GM12878 (cell line): ENCODE data around the gene TPCN2. TPM values are rescaled to one million over a fixed set of nuclear protein-coding genes. Genes with fewer than 3 reads are reported as not detected.

ENCODE experiments used
- ATAC-seq: fragments of 200-7000 bp; cut with Tn5 transposase; 3 replicates; pipeline ENCODE4 v1.9.1; 2020; ENCODE audit warnings: mild to moderate bottlenecking, moderate library complexity
- BruUV-seq: library from RNA; stranded (reverse); fragments of 400-500 nt; replicated peaks from 2 replicates; lab custom pipeline; 2021; lab: Mats Ljungman, UMichigan
- CTCF ChIA-PET: fragments of 300-600 bp; sonication (Branson Sonifier 250); formaldehyde crosslinking; extraction: SDS; loops from one replicate; lab custom pipeline; 2021; ENCODE audit warnings: inconsistent platforms; lab: Yijun Ruan, JAX
- POLR2A ChIA-PET: fragments of 350-600 bp; formaldehyde crosslinking; extraction: SDS; loops from one replicate; lab custom pipeline; 2021; ENCODE audit warnings: inconsistent platforms; lab: Charles Lee
- RAD21 ChIA-PET: fragments of 300-600 bp; sonication (Branson Sonifier 250); formaldehyde crosslinking; loops from one replicate; lab custom pipeline; 2023; ENCODE audit warnings: antibody characterized with exemption; ENCODE audit not compliant: unreplicated experiment; lab: Charles Lee
- SMC1A ChIA-PET: fragments of 300-600 bp; sonication (Branson Sonifier 250); formaldehyde crosslinking; loops from one replicate; lab custom pipeline; 2023; ENCODE audit not compliant: unreplicated experiment, uncharacterized antibody; lab: Charles Lee
- DNase-seq: peaks from one replicate; pipeline ENCODE4 v3.0.0-alpha.2; 2011; ENCODE audit warnings: low read depth, low spot score
- FAIRE-seq: peaks from 3 replicates; lab custom pipeline; 2011; peaks lifted over from hg19 to GRCh38; lab: Jason Lieb, UNC
- H2AFZ ChIP-seq: 2 replicates; pipeline ENCODE4 v1.6.0; 2011; ENCODE audit warnings: low read depth, low read length, control low read depth; ENCODE audit not compliant: control insufficient read depth
- H3K27ac ChIP-seq: 2 replicates; pipeline ENCODE4 v1.5.1; 2011; ENCODE audit warnings: control low read depth; ENCODE audit not compliant: control insufficient read depth, insufficient read depth
- H3K27me3 ChIP-seq, 2 experiments: replicated peaks in 1 of 2; 2 replicates each; pipeline versions ENCODE4 v1.6.0 to v1.6.1; 2011; ENCODE audit warnings: low read length in 1 of 2; ENCODE audit not compliant: control insufficient read depth in 2 of 2, insufficient read depth in 2 of 2
- H3K36me3 ChIP-seq, 2 experiments: 2 replicates each; pipeline ENCODE4 v1.5.1; 2011; ENCODE audit warnings: low read length in 1 of 2; ENCODE audit not compliant: control insufficient read depth in 2 of 2, insufficient read depth in 2 of 2
- H3K4me1 ChIP-seq: 2 replicates; pipeline ENCODE4 v1.6.1; 2011; ENCODE audit warnings: mild to moderate bottlenecking, low read length, moderate library complexity, mixed read lengths; ENCODE audit not compliant: control insufficient read depth, insufficient read depth
- H3K4me2 ChIP-seq: 2 replicates; pipeline ENCODE4 v1.6.0; 2011; ENCODE audit warnings: control low read depth; ENCODE audit not compliant: control insufficient read depth, insufficient read depth
- H3K4me3 ChIP-seq: fragments of 200-600 bp; sonication (generic); 2 replicates; pipeline ENCODE4 v1.5.1; 2016
- H3K79me2 ChIP-seq: 2 replicates; pipeline ENCODE4 v1.6.0; 2011; ENCODE audit warnings: low read length; ENCODE audit not compliant: control insufficient read depth, insufficient read depth
- H3K9ac ChIP-seq: 2 replicates; pipeline ENCODE4 v1.8.0; 2011; ENCODE audit warnings: low read length, control low read depth, mixed read lengths; ENCODE audit not compliant: control insufficient read depth, insufficient read depth
- H3K9me3 ChIP-seq: replicated peaks from 3 replicates; pipeline ENCODE4 v1.5.1; 2011; ENCODE audit warnings: mild to moderate bottlenecking, low read length; ENCODE audit not compliant: control insufficient read depth, insufficient read depth
- H4K20me1 ChIP-seq: 2 replicates; pipeline ENCODE4 v1.6.0; 2011; ENCODE audit not compliant: control insufficient read depth, insufficient read depth
- BMI1 ChIP-seq: fragments of 450-650 bp; IDR thresholded peaks from 2 replicates; pipeline ENCODE4 v1.6.1; 2016; ENCODE audit warnings: mild to moderate bottlenecking, moderate library complexity, borderline replicate concordance
- CHD2 ChIP-seq: IDR thresholded peaks from 2 replicates; pipeline ENCODE4 v1.6.1; 2011; ENCODE audit warnings: low read depth, low read length, improper control_type of control experiment, borderline replicate concordance
- ETV6 ChIP-seq, 2 experiments: fragments of 450-650 bp in 1 of 2; IDR thresholded peaks in 1 of 2; conservative IDR thresholded peaks in 1 of 2; 2 replicates each; pipeline ENCODE4 v1.6.1; 2014; ENCODE audit warnings: antibody characterized with exemption in 1 of 2, borderline replicate concordance in 1 of 2, low read depth in 1 of 2, mild to moderate bottlenecking in 1 of 2, moderate library complexity in 1 of 2
- FOS ChIP-seq: IDR thresholded peaks from 3 replicates; pipeline ENCODE4 v1.6.1; 2011; ENCODE audit warnings: borderline replicate concordance; ENCODE audit not compliant: insufficient read length; ENCODE audit errors: extremely low read depth
- HDAC6 ChIP-seq: fragments of 200-600 bp; sonication (generic); IDR thresholded peaks from one replicate; pipeline ENCODE4 v1.8.0; 2017; ENCODE audit warnings: antibody characterized with exemption; ENCODE audit not compliant: unreplicated experiment
- JUNB ChIP-seq: IDR thresholded peaks from 2 replicates; pipeline ENCODE4 v1.6.1; 2016; ENCODE audit warnings: antibody characterized with exemption, mild to moderate bottlenecking
- LARP7 ChIP-seq: fragments of 450-650 bp; IDR thresholded peaks from 2 replicates; pipeline ENCODE4 v1.6.1; 2017; ENCODE audit warnings: mild to moderate bottlenecking
- MTA3 ChIP-seq: IDR thresholded peaks from 2 replicates; pipeline ENCODE4 v1.6.1; 2012; ENCODE audit warnings: low read length, inconsistent platforms, borderline replicate concordance
- NFIC ChIP-seq: IDR thresholded peaks from 2 replicates; pipeline ENCODE4 v1.6.1; 2012; ENCODE audit warnings: low read depth, mild to moderate bottlenecking, inconsistent platforms, low read length, moderate library complexity
- NFYA ChIP-seq: IDR thresholded peaks from 2 replicates; pipeline ENCODE4 v1.6.1; 2011; ENCODE audit warnings: low read depth, mild to moderate bottlenecking, low read length, improper control_type of control experiment, borderline replicate concordance
- PML ChIP-seq: IDR thresholded peaks from 2 replicates; pipeline ENCODE4 v1.6.1; 2012; ENCODE audit warnings: low read length, inconsistent platforms
- POLR2A ChIP-seq: IDR thresholded peaks from 2 replicates; pipeline ENCODE4 v1.6.1; 2011; ENCODE audit warnings: low read depth, mild to moderate bottlenecking, low read length
- SIX5 ChIP-seq: IDR thresholded peaks from 2 replicates; pipeline ENCODE4 v1.6.1; 2011; ENCODE audit warnings: mild to moderate bottlenecking, low read depth, low read length, moderate library complexity; ENCODE audit not compliant: severe bottlenecking
- SRF ChIP-seq, 2 experiments: IDR thresholded peaks; 2 replicates each; pipeline ENCODE4 v1.6.1; 2011; ENCODE audit warnings: low read depth in 2 of 2, low read length in 2 of 2, mild to moderate bottlenecking in 1 of 2, moderate library complexity in 1 of 2
- YY1 ChIP-seq: IDR thresholded peaks from 2 replicates; pipeline ENCODE4 v1.6.1; 2011; ENCODE audit warnings: low read depth, mild to moderate bottlenecking, low read length
- WGBS: methylation state at CpG from one replicate; pipeline ENCODE4 v1.1.6; 2016; ENCODE audit warnings: low lambda C conversion rate; ENCODE audit not compliant: insufficient replicate concordance, insufficient coverage; ENCODE audit errors: missing lambda C conversion rate; 5-methylcytosine and 5-hydroxymethylcytosine counted together
- in situ Hi-C: fragments of 300-500 bp; cut with MboI; formaldehyde crosslinking; loops from 9 replicates; pipeline ENCODE4 v1.14.3; 2018; ENCODE audit warnings: mixed read lengths
- intact Hi-C: fragments of 100-400 bp; cut with micrococcal nuclease; formaldehyde crosslinking; loops from one replicate; pipeline ENCODE4 v1.14.2; 2022; ENCODE audit not compliant: unreplicated experiment
- polyA plus RNA-seq, 11 experiments: library from polyadenylated mRNA; depleted of rRNA in 4 of 11; unstranded in 6 of 11; stranded (reverse) in 5 of 11; fragments of >200 nt; fragmentation: Nextera tagmentation in 4 of 11; fragmentation: Illumina TruSeq in 1 of 11; extraction: Ambion mirVana in 4 of 11; extraction: Trizol in 1 of 11; gene quantifications; 1 replicate in 1 of 11; 2 replicates in 10 of 11; pipeline versions ENCODE4 v1.2.1 to v1.2.3, GENCODE V29; 2011 to 2016; ENCODE audit warnings: inconsistent platforms in 2 of 11, missing spikeins in 2 of 11, low read depth in 1 of 11
- total RNA-seq, 4 experiments: library from RNA; depleted of rRNA in 3 of 4; stranded (reverse); fragments of >200 nt in 3 of 4; fragmentation: Illumina TruSeq in 1 of 4; extraction: Trizol in 1 of 4; gene quantifications; 2 replicates each; pipeline versions ENCODE4 v1.2.1 to v1.2.3, GENCODE V29; 2013 to 2021
- TF ChIP-seq, protein P1 (sequence below): fragments of 450-650 bp; formaldehyde crosslinking; IDR thresholded peaks from 2 replicates; pipeline ENCODE4 v1.5.0; 2022; ENCODE audit warnings: mild to moderate bottlenecking, missing genetic modification characterization

The TPCN2 gene
- total and polyA plus RNA-seq, 10 of the 15 experiments (the other 5 are each of a cell fraction or from before 2014, with no cell fraction given), result 1.7 to 18.4 (median 8.4) TPM

DNA sequence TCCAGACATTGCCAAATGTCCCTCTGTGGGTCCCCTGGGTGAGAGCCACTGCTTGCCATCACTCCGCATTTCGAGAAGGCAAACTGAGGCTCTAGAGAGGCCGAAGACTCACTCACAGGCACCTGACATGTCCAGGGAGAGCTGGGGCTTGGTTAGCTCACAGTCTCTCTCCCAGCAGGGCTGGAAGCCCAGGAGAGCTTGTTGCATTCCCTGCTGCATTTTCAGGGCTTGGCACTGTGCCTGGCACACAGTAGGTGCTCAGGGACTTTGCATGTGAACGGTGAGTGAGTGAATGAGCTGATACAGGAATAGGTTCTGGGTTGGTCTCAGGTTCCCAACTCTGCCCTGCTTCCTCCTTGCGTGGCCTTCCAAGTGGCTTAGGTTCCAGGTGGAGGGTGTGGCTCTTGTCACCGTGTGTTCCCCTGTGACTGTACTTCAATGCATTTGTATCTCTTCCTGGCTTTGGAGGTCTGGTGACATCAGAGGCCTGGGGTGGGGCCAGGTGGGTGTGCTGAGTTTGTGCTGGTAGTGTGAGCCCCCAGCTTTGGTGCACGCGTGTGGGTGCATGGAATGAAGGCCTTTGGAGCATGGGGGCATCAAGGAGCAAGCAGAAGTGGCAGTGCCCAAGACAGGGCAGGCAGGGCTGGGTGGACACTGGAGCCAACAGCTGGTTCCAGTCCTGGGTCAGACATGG, 88.6 kb downstream of the TPCN2 start:
- no peak for FAIRE-seq
- H3K4me3 ChIP-seq, result no peak overlapping the region
- no peak overlapping the region for H2AFZ ChIP-seq
- no peaks in the 10 kb centered on the region for H3K79me2 ChIP-seq
- ChIA-PET POLR2A (interaction anchor here (1.1 kb wide), 1 partner anchor 17 kb away, joined by 3 read pairs; no protein-coding TSS in a partner anchor), SMC1A (no interaction called here), CTCF (no interaction called here), RAD21 (no interaction called here)
- no peaks in the 10 kb centered on the region for H3K27me3 ChIP-seq
- no peaks in the 10 kb centered on the region for H4K20me1 ChIP-seq
- DNase-seq, result no peak
- H3K9ac ChIP-seq, result no peak overlapping the region
- WGBS, result 79% methylated on average over 8 of the region's 8 CpGs
- no peaks in the 10 kb centered on the region for H3K36me3 ChIP-seq
- BruUV-seq, result no TSS peak
- peaks cover 17% of the 10 kb centered on the region for H3K4me1 ChIP-seq
- in situ Hi-C loops (no loop called here), intact Hi-C loops (no loop called here)
- peaks cover 34% of the 10 kb centered on the region; the same call in 2 of the 3 replicates for H3K9me3 ChIP-seq
- H3K27ac ChIP-seq, result no peak overlapping the region
- no peak for TF ChIP-seq YY1
- TF ChIP-seq PML, result no peak
- TF ChIP-seq JUNB, result no peak
- TF ChIP-seq MTA3, result no peak
- TF ChIP-seq NFYA, result no peak
- TF ChIP-seq SIX5, result no peak
- TF ChIP-seq NFIC, result no peak
- no peak for ATAC-seq
- no peak overlapping the region for H3K4me2 ChIP-seq

- ChIA-PET RAD21 (no interaction called here), SMC1A (no interaction called here), POLR2A (interaction anchor here (1.1 kb wide), 1 partner anchor 16 kb away, joined by 3 read pairs; no protein-coding TSS in a partner anchor), CTCF (no interaction called here)
- DNase-seq (no peak), ATAC-seq (no peak), FAIRE-seq (no peak)
- 52% methylated on average over 3 of the region's 3 CpGs for WGBS
- BruUV-seq, result no TSS peak
- no peak overlapping the region for H2AFZ ChIP-seq
- H3K4me1 ChIP-seq, result peaks cover 19% of the 10 kb centered on the region
- H3K9me3 ChIP-seq, result peaks cover 38% of the 10 kb centered on the region; the same call in 2 of the 3 replicates
- H3K27me3 ChIP-seq, result no peaks in the 10 kb centered on the region
- no peak overlapping the region for H3K9ac ChIP-seq
- no peak overlapping the region for H3K4me3 ChIP-seq
- intact Hi-C loops (no loop called here), in situ Hi-C loops (no loop called here)
- H4K20me1 ChIP-seq, result no peaks in the 10 kb centered on the region
- no peaks in the 10 kb centered on the region for H3K79me2 ChIP-seq
- no peaks in the 10 kb centered on the region for H3K36me3 ChIP-seq
- no peak overlapping the region for H3K4me2 ChIP-seq
- H3K27ac ChIP-seq, result no peak overlapping the region
- TF ChIP-seq SIX5, result no peak
- TF ChIP-seq CHD2, result no peak
- TF ChIP-seq SRF (IDR thresholded peaks at IDR 0.05; ENCODE audit: low read depth in 2 of 2, low read length in 2 of 2), result no peak
- TF ChIP-seq BMI1, result no peak
- TF ChIP-seq LARP7, result no peak
- TF ChIP-seq ETV6 (conservative IDR thresholded peaks at IDR 0.05 in 1 of 2, IDR thresholded peaks at IDR 0.05 in 1 of 2; ENCODE audit: borderline replicate concordance in 1 of 2, low read depth in 1 of 2), result no peak
- no peak for TF ChIP-seq HDAC6
- TF ChIP-seq, protein P1, sequence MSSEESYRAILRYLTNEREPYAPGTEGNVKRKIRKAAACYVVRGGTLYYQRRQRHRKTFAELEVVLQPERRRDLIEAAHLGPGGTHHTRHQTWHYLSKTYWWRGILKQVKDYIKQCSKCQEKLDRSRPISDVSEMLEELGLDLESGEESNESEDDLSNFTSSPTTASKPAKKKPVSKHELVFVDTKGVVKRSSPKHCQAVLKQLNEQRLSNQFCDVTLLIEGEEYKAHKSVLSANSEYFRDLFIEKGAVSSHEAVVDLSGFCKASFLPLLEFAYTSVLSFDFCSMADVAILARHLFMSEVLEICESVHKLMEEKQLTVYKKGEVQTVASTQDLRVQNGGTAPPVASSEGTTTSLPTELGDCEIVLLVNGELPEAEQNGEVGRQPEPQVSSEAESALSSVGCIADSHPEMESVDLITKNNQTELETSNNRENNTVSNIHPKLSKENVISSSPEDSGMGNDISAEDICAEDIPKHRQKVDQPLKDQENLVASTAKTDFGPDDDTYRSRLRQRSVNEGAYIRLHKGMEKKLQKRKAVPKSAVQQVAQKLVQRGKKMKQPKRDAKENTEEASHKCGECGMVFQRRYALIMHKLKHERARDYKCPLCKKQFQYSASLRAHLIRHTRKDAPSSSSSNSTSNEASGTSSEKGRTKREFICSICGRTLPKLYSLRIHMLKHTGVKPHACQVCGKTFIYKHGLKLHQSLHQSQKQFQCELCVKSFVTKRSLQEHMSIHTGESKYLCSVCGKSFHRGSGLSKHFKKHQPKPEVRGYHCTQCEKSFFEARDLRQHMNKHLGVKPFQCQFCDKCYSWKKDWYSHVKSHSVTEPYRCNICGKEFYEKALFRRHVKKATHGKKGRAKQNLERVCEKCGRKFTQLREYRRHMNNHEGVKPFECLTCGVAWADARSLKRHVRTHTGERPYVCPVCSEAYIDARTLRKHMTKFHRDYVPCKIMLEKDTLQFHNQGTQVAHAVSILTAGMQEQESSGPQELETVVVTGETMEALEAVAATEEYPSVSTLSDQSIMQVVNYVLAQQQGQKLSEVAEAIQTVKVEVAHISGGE (CRISPR knock-in tag), result no peak
- no peak for TF ChIP-seq FOS
- TF ChIP-seq POLR2A, result no peak
These were observed 89.5 kb downstream of the TPCN2 start for GRCh38 chr11:69138265-69138664.
